GM21526 (cell line): ENCODE results near the gene RNF125.

Source experiments
- ATAC-seq: cut with Tn5 transposase; IDR thresholded peaks from one replicate; pipeline ENCODE4 v1.9.1; 2021; ENCODE audit warnings: moderate library complexity; ENCODE audit not compliant: unreplicated experiment, low FRiP score

RNF125 gene

GRCh38 chr18:32021756-32022564 is 3.3 kb downstream of the RNF125 start:
- ATAC-seq: no peak

- no peak for ATAC-seq
Observed at GRCh38 chr18:32025744-32026143, 7.1 kb downstream of the RNF125 start.

- no peak for ATAC-seq
Observed at GRCh38 chr18:32026491-32027086, 8.0 kb downstream of the RNF125 start.

- ATAC-seq: no peak
Observed at GRCh38 chr18:32029558-32029957, 10.9 kb downstream of the RNF125 start.

GRCh38 chr18:32032609-32033008 is 14.0 kb downstream of the RNF125 start:
- no peak for ATAC-seq

- ATAC-seq: no peak
Observed at GRCh38 chr18:32036506-32037180, 18.0 kb downstream of the RNF125 start.

GRCh38 chr18:32037616-32038015 is 19.0 kb downstream of the RNF125 start:
- ATAC-seq: no peak

GRCh38 chr18:32040936-32041335 is 22.3 kb downstream of the RNF125 start:
- ATAC-seq: no peak

- ATAC-seq: no peak
Observed at GRCh38 chr18:32042337-32042736, 23.7 kb downstream of the RNF125 start.

GRCh38 chr18:32048507-32049091 is 30.0 kb downstream of the RNF125 start:
- ATAC-seq: no peak

GRCh38 chr18:32049393-32050171 is 31.0 kb downstream of the RNF125 start:
- no peak for ATAC-seq

GRCh38 chr18:32056613-32057358 is 38.2 kb downstream of the RNF125 start:
- ATAC-seq: no peak

- no peak for ATAC-seq
Observed at GRCh38 chr18:32057624-32058165, 39.1 kb downstream of the RNF125 start.

- ATAC-seq: no peak
Observed at GRCh38 chr18:32060026-32060425, 41.4 kb downstream of the RNF125 start.

GRCh38 chr18:32067375-32068167 is 48.9 kb downstream of the RNF125 start:
- no peak for ATAC-seq

GRCh38 chr18:32072321-32072720 is 53.7 kb downstream of the RNF125 start:
- ATAC-seq: no peak

- no peak for ATAC-seq
Observed at GRCh38 chr18:32074206-32074605, 55.6 kb downstream of the RNF125 start.

GRCh38 chr18:32078845-32079244 is 60.2 kb downstream of the RNF125 start:
- ATAC-seq: no peak

- ATAC-seq: no peak
Observed at GRCh38 chr18:32081881-32082280, 63.3 kb downstream of the RNF125 start.
